GM08714 (cell line): ENCODE measurements around the gene RPS24.
"Not testable (repeated sequence)": the region's sequence is repeated elsewhere in the genome, so short reads cannot be mapped to it uniquely, and the experiment has no call there.

Source experiments
- H3K4me3 ChIP-seq: fragments of 200-500 bp; sonication (Bioruptor generic); 2 replicates; pipeline ENCODE4 v1.5.1; 2014; ENCODE audit warnings: mild to moderate bottlenecking, low read length, inconsistent platforms
- ZNF274 ChIP-seq: IDR thresholded peaks from 2 replicates; pipeline ENCODE4 v1.6.1; 2012; ENCODE audit warnings: mild to moderate bottlenecking, low read depth, low read length

Gene RPS24

GRCh38 chr10:78058562-78058961 is 24.9 kb downstream of the RPS24 start:
- no peak for TF ChIP-seq ZNF274
- no peak overlapping the region for H3K4me3 ChIP-seq

GRCh38 chr10:78059906-78060702 is 26.4 kb downstream of the RPS24 start:
- no peak overlapping the region for H3K4me3 ChIP-seq
- no peak for TF ChIP-seq ZNF274

- H3K4me3 ChIP-seq: no peak overlapping the region
- no peak for TF ChIP-seq ZNF274
Measured at GRCh38 chr10:78062296-78062695, 28.6 kb downstream of the RPS24 start.

- no peak for TF ChIP-seq ZNF274
- H3K4me3 ChIP-seq: no peak overlapping the region
Measured at GRCh38 chr10:78063236-78063635, 29.6 kb downstream of the RPS24 start.

- not testable (repeated sequence) for H3K4me3 ChIP-seq
Measured at GRCh38 chr10:78064919-78065318, 31.3 kb downstream of the RPS24 start.

GRCh38 chr10:78065611-78066010 is 31.9 kb downstream of the RPS24 start:
- no peak overlapping the region for H3K4me3 ChIP-seq
- TF ChIP-seq ZNF274: no peak

- TF ChIP-seq ZNF274: no peak
- H3K4me3 ChIP-seq: no peak overlapping the region
Measured at GRCh38 chr10:78066012-78066411, 32.3 kb downstream of the RPS24 start.

- no peak overlapping the region for H3K4me3 ChIP-seq
- TF ChIP-seq ZNF274: no peak
Measured at GRCh38 chr10:78066728-78067430, 33.2 kb downstream of the RPS24 start.

- no peak overlapping the region for H3K4me3 ChIP-seq
- TF ChIP-seq ZNF274: no peak
Measured at GRCh38 chr10:78069151-78069550, 35.5 kb downstream of the RPS24 start.

GRCh38 chr10:78070064-78070463 is 36.4 kb downstream of the RPS24 start:
- not testable (repeated sequence) for H3K4me3 ChIP-seq

- TF ChIP-seq ZNF274: no peak
- no peak overlapping the region for H3K4me3 ChIP-seq
Measured at GRCh38 chr10:78070726-78071125, 37.1 kb downstream of the RPS24 start.

- H3K4me3 ChIP-seq: no peak overlapping the region
- no peak for TF ChIP-seq ZNF274
Measured at GRCh38 chr10:78071140-78071856, 37.6 kb downstream of the RPS24 start.

- H3K4me3 ChIP-seq: no peak overlapping the region
- no peak for TF ChIP-seq ZNF274
Measured at GRCh38 chr10:78071857-78072179, 38.2 kb downstream of the RPS24 start.

- H3K4me3 ChIP-seq: no peak overlapping the region
- TF ChIP-seq ZNF274: no peak
Measured at GRCh38 chr10:78072504-78072903, 38.8 kb downstream of the RPS24 start.

GRCh38 chr10:78075806-78076205 is 42.1 kb downstream of the RPS24 start:
- not testable (repeated sequence) for H3K4me3 ChIP-seq
